ENCODE data around the gene LRRN3.

DNA sequence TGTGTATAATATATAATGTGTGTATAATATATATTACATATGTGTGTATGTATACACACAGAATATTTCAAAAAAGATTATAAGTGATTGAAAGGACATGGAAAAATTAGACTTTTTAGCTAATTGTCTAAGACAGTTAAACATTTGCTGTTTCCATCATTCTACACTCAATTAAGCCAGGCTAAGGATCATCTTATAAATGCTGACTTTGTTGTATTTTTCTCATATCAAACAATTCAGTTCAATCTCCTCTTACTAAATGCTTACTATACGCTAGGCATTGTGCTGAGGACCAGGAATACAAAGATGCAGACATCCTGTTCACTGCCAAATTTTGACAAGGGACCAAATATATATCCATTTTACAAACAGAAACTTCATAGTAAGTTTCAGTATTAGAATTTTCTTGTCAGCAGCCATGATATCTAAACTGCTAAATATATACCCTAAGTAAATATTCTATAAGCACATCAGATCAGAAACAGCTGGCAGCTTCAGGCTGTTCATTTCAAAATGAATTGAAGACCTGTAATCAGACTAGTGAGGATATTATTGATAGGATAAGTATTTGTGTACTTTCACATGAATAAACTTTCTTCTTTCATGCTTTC is 10.3 kb upstream of the LRRN3 start:
- TF ChIP-seq, protein P1, sequence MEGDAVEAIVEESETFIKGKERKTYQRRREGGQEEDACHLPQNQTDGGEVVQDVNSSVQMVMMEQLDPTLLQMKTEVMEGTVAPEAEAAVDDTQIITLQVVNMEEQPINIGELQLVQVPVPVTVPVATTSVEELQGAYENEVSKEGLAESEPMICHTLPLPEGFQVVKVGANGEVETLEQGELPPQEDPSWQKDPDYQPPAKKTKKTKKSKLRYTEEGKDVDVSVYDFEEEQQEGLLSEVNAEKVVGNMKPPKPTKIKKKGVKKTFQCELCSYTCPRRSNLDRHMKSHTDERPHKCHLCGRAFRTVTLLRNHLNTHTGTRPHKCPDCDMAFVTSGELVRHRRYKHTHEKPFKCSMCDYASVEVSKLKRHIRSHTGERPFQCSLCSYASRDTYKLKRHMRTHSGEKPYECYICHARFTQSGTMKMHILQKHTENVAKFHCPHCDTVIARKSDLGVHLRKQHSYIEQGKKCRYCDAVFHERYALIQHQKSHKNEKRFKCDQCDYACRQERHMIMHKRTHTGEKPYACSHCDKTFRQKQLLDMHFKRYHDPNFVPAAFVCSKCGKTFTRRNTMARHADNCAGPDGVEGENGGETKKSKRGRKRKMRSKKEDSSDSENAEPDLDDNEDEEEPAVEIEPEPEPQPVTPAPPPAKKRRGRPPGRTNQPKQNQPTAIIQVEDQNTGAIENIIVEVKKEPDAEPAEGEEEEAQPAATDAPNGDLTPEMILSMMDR (IDR thresholded peaks at IDR 0.05): no peak
- TF ChIP-seq, protein P2, sequence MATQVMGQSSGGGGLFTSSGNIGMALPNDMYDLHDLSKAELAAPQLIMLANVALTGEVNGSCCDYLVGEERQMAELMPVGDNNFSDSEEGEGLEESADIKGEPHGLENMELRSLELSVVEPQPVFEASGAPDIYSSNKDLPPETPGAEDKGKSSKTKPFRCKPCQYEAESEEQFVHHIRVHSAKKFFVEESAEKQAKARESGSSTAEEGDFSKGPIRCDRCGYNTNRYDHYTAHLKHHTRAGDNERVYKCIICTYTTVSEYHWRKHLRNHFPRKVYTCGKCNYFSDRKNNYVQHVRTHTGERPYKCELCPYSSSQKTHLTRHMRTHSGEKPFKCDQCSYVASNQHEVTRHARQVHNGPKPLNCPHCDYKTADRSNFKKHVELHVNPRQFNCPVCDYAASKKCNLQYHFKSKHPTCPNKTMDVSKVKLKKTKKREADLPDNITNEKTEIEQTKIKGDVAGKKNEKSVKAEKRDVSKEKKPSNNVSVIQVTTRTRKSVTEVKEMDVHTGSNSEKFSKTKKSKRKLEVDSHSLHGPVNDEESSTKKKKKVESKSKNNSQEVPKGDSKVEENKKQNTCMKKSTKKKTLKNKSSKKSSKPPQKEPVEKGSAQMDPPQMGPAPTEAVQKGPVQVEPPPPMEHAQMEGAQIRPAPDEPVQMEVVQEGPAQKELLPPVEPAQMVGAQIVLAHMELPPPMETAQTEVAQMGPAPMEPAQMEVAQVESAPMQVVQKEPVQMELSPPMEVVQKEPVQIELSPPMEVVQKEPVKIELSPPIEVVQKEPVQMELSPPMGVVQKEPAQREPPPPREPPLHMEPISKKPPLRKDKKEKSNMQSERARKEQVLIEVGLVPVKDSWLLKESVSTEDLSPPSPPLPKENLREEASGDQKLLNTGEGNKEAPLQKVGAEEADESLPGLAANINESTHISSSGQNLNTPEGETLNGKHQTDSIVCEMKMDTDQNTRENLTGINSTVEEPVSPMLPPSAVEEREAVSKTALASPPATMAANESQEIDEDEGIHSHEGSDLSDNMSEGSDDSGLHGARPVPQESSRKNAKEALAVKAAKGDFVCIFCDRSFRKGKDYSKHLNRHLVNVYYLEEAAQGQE (IDR thresholded peaks at IDR 0.05; ENCODE audit: low read depth, low read length): no peak
- TF ChIP-seq TAF1 (IDR thresholded peaks at IDR 0.05; ENCODE audit: borderline replicate concordance, low read depth, low read length) (no peak), POLR2AphosphoS5 (IDR thresholded peaks at IDR 0.05; ENCODE audit: low read depth, low read length) (no peak), RFX5 (IDR thresholded peaks at IDR 0.05; ENCODE audit: low read length) (no peak), EZH2phosphoT487 (IDR thresholded peaks at IDR 0.05; ENCODE audit: borderline replicate concordance, low read depth) (no peak), RAD21 (IDR thresholded peaks at IDR 0.05; ENCODE audit: low read length) (no peak), ELF1 (IDR thresholded peaks at IDR 0.05) (no peak), EP300 (IDR thresholded peaks at IDR 0.05; ENCODE audit: borderline replicate concordance in 1 of 2, low read depth in 1 of 2, low read length in 1 of 2) (no peak)
- TF ChIP-seq, protein P3, sequence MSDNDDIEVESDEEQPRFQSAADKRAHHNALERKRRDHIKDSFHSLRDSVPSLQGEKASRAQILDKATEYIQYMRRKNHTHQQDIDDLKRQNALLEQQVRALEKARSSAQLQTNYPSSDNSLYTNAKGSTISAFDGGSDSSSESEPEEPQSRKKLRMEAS (IDR thresholded peaks at IDR 0.05; ENCODE audit: low read depth): no peak

All from SK-N-SH (cell line).